ENCODE results near the gene TTC28. TPM values are rescaled to one million over a fixed set of nuclear protein-coding genes. Genes with fewer than 3 reads are reported as not detected.
"Not testable (repeated sequence)": the region's sequence is repeated elsewhere in the genome, so short reads cannot be mapped to it uniquely, and the experiment has no call there.

TTC28 gene
- polyA plus RNA-seq, 4 donors = 0.45 to 24.0 (median 3.7) TPM

DNA sequence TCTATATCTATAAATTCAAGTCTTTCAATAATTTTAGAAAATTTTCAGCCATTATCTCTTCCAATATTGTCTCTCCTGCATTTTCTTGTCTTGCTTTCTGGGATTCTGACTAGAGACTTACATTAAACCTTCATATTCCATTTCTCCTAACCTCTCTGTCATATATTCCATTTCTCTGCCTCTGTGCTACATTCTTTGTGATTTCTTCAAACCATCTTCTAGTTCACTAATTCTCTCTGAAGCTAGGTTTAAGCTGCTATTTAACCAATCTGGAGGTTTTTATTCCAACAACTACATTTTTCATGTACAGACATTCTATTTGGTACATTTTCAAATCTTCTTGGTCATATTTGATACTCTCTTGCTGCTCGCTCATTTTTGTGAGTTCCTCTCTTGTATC lies 122.5 kb downstream of the TTC28 start:
- no peak for FAIRE-seq
- Histone ChIP-seq H3K27ac (ENCODE audit: low read depth in 1 of 3, low read length in 2 of 3) (no peak overlapping the region), H3K36me3 (ENCODE audit: control insufficient read depth in 3 of 3, insufficient read depth in 2 of 3, low read depth in 1 of 3, low read length in 3 of 3) (no peaks in the 10 kb centered on the region), H3K9me3 (ENCODE audit: control insufficient read depth in 2 of 2, insufficient read depth in 1 of 2, low read depth in 1 of 2, low read length in 1 of 2) (peaks cover 0 to 9% of the 10 kb centered on the region in 2 donors), H3K27me3 (ENCODE audit: control insufficient read depth in 3 of 3, insufficient read depth in 3 of 3, low read length in 3 of 3) (no peaks in the 10 kb centered on the region), H3K4me3 (ENCODE audit: low read depth in 1 of 3, low read length in 3 of 3) (no peak overlapping the region), H3K4me1 (ENCODE audit: control insufficient read depth in 3 of 3, insufficient read depth in 2 of 3, low read depth in 1 of 3, low read length in 2 of 3) (no peaks in the 10 kb centered on the region)
- no peak for DNase-seq
- 92 to 100% (median 98%) methylated on average over 1 of the region's 1 CpG for WGBS, 3 donors

DNA sequence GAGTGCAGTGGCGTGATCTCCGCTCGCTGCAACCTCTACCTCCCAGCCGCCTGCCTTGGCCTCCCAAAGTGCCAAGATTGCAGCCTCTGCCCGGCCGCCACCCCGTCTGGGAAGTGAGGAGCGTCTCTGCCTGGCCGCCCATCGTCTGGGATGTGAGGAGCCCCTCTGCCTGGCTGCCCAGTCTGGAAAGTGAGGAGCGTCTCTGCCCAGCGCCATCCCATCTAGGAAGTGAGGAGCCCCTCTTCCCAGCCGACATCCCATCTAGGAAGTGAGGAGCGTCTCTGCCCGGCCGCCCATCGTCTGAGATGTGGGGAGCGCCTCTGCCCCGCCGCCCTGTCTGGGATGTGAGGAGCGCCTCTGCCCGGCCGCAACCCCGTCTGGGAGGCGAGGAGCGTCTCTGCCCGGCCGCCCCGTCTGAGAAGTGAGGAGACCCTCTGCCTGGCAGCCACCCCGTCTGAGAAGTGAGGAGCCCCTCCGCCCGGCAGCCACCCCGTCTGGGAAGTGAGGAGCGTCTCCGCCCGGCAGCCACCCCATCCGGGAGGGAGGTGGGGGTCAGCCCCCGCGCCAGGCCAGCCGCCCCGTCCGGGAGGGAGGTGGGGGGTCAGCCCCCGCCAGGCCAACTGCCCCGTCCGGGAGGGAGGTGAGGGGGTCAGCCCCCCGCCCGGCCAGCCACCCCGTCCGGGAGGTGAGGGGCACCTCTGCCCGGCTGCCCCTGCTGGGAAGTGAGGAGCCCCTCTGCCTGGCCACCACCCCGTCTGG lies 126.4 kb downstream of the TTC28 start:
- H3K4me1 ChIP-seq (ENCODE audit: control insufficient read depth in 3 of 3, insufficient read depth in 2 of 3, low read depth in 1 of 3, low read length in 2 of 3); H3K4me3 ChIP-seq (ENCODE audit: low read depth in 1 of 3, low read length in 3 of 3); H3K36me3 ChIP-seq (ENCODE audit: control insufficient read depth in 3 of 3, insufficient read depth in 2 of 3, low read depth in 1 of 3, low read length in 3 of 3); H3K27me3 ChIP-seq (ENCODE audit: control insufficient read depth in 3 of 3, insufficient read depth in 3 of 3, low read length in 3 of 3); H3K9me3 ChIP-seq (ENCODE audit: control insufficient read depth in 2 of 2, insufficient read depth in 1 of 2, low read depth in 1 of 2, low read length in 1 of 2); FAIRE-seq; DNase-seq; H3K27ac ChIP-seq (ENCODE audit: low read depth in 1 of 3, low read length in 2 of 3): not testable (repeated sequence)
- 96 to 97% (median 97%) methylated on average over 29 to 51 of the region's 51 CpGs for WGBS, 3 donors

DNA sequence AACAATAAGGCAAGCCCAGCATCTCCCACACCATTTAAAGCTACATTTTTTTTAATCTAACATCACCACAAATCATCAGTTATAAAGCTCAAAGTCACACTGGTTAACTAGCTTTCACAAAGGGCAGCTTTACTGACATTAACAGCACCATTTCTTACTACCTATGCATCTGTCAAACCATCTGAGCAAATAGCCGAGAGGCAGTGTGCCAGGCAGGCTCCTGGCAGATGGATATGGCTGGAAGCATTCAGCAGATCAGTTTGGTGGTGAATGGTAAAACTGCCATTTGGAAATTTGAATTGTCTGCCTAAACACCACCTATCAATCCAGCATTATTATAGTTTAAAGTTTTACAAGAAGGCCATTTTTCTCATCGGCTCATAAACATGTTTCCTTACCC lies 131.2 kb downstream of the TTC28 start:
- no peak overlapping the region for H3K4me3 ChIP-seq (ENCODE audit: low read depth in 1 of 3, low read length in 3 of 3)
- peaks cover 0 to 2% of the 10 kb centered on the region in 2 donors for H3K9me3 ChIP-seq (ENCODE audit: control insufficient read depth in 2 of 2, insufficient read depth in 1 of 2, low read depth in 1 of 2, low read length in 1 of 2)
- no peaks in the 10 kb centered on the region for H3K36me3 ChIP-seq (ENCODE audit: control insufficient read depth in 3 of 3, insufficient read depth in 2 of 3, low read depth in 1 of 3, low read length in 3 of 3)
- DNase-seq (no peak), FAIRE-seq (no peak)
- no peaks in the 10 kb centered on the region for H3K4me1 ChIP-seq (ENCODE audit: control insufficient read depth in 3 of 3, insufficient read depth in 2 of 3, low read depth in 1 of 3, low read length in 2 of 3)
- H3K27me3 ChIP-seq (ENCODE audit: control insufficient read depth in 3 of 3, insufficient read depth in 3 of 3, low read length in 3 of 3) = no peaks in the 10 kb centered on the region
- 83 to 98% (median 97%) methylated on average over 2 of the region's 2 CpGs for WGBS, 3 donors
- H3K27ac ChIP-seq (ENCODE audit: low read depth in 1 of 3, low read length in 2 of 3) = no peak overlapping the region

GRCh38 chr22:28547132-28547842 lies 132.4 kb downstream of the TTC28 start:
- H3K27me3 ChIP-seq (ENCODE audit: control insufficient read depth in 3 of 3, insufficient read depth in 3 of 3, low read length in 3 of 3) = no peaks in the 10 kb centered on the region
- peaks cover 0 to 4% of the 10 kb centered on the region in 2 donors for H3K9me3 ChIP-seq (ENCODE audit: control insufficient read depth in 2 of 2, insufficient read depth in 1 of 2, low read depth in 1 of 2, low read length in 1 of 2)
- no peaks in the 10 kb centered on the region for H3K4me1 ChIP-seq (ENCODE audit: control insufficient read depth in 3 of 3, insufficient read depth in 2 of 3, low read depth in 1 of 3, low read length in 2 of 3)
- WGBS, 3 donors = 65 to 92% (median 89%) methylated on average over 4 of the region's 4 CpGs
- H3K36me3 ChIP-seq (ENCODE audit: control insufficient read depth in 3 of 3, insufficient read depth in 2 of 3, low read depth in 1 of 3, low read length in 3 of 3) = no peaks in the 10 kb centered on the region
- H3K27ac ChIP-seq (ENCODE audit: low read depth in 1 of 3, low read length in 2 of 3) = no peak overlapping the region
- no peak overlapping the region for H3K4me3 ChIP-seq (ENCODE audit: low read depth in 1 of 3, low read length in 3 of 3)
- DNase-seq (no peak), FAIRE-seq (no peak)

DNA sequence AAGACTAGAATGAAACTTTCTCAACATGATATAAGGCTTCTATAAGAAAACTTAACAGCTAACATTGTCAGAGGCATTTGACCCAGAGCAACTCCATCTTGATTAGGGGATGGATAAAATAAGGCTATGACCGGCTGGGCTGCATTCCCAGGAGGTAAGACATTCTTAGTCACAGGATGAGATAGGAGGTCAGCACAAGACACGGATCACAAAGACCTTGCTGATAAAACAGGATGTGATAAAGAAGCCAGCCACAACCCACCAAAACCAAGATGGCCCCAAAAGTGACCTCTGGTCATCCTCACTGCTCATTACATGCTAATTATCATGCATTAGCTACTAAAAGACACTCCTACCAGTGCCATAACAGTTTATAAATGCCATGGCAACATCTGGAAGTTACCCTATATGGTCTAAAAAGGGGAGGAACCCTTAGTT lies 135.2 kb downstream of the TTC28 start:
- no peak overlapping the region for H3K27ac ChIP-seq (ENCODE audit: low read depth in 1 of 3, low read length in 2 of 3)
- FAIRE-seq (no peak), DNase-seq (no peak)
- H3K4me3 ChIP-seq (ENCODE audit: low read depth in 1 of 3, low read length in 3 of 3) = no peak overlapping the region
- H3K9me3 ChIP-seq (ENCODE audit: control insufficient read depth in 2 of 2, insufficient read depth in 1 of 2, low read depth in 1 of 2, low read length in 1 of 2) = peaks cover 0 to 4% of the 10 kb centered on the region in 2 donors
- 69 to 83% (median 77%) methylated on average over 2 of the region's 2 CpGs for WGBS, 3 donors
- H3K36me3 ChIP-seq (ENCODE audit: control insufficient read depth in 3 of 3, insufficient read depth in 2 of 3, low read depth in 1 of 3, low read length in 3 of 3) = no peaks in the 10 kb centered on the region
- H3K4me1 ChIP-seq (ENCODE audit: control insufficient read depth in 3 of 3, insufficient read depth in 2 of 3, low read depth in 1 of 3, low read length in 2 of 3) = no peaks in the 10 kb centered on the region
- H3K27me3 ChIP-seq (ENCODE audit: control insufficient read depth in 3 of 3, insufficient read depth in 3 of 3, low read length in 3 of 3) = no peaks in the 10 kb centered on the region

DNA sequence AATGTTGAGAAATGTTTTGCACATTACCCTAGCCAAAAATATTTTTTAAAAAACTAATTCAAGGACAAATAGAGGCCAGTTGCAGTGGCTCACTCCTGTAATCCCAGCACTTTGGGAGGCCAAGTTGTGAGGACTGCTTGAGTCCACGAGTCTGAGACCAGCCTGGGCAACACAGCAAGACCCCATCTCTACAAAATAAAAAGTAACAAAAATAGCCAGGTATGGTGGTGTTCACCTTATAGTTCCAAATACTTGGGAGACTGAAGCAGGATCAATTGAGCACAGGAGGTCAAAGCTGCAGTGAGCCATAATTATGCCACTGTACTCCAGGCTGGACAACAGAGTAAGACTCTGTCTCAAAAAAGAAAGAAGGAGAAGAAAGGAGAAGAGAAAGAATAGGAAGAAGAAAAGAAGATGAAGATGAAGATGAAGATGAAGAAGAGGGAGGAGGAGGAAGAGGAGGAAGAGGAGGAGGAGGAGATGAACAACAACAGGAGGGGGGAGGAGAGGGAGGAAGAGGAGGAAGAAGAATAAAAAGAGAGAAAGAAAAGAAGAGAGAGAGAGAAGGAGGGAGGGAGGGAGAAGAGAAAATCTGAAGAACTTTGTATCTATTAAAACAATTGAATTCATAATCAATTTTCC lies 136.5 kb downstream of the TTC28 start:
- H3K27me3 ChIP-seq (ENCODE audit: control insufficient read depth in 3 of 3, insufficient read depth in 3 of 3, low read length in 3 of 3) = no peaks in the 10 kb centered on the region
- H3K36me3 ChIP-seq (ENCODE audit: control insufficient read depth in 3 of 3, insufficient read depth in 2 of 3, low read depth in 1 of 3, low read length in 3 of 3) = no peaks in the 10 kb centered on the region
- no peak for FAIRE-seq
- no peak overlapping the region for H3K27ac ChIP-seq (ENCODE audit: low read depth in 1 of 3, low read length in 2 of 3)
- 76 to 81% (median 80%) methylated on average over 1 of the region's 1 CpG for WGBS, 3 donors
- no peaks in the 10 kb centered on the region for H3K4me1 ChIP-seq (ENCODE audit: control insufficient read depth in 3 of 3, insufficient read depth in 2 of 3, low read depth in 1 of 3, low read length in 2 of 3)
- peaks cover 0 to 4% of the 10 kb centered on the region in 2 donors for H3K9me3 ChIP-seq (ENCODE audit: control insufficient read depth in 2 of 2, insufficient read depth in 1 of 2, low read depth in 1 of 2, low read length in 1 of 2)
- DNase-seq = no peak
- no peak overlapping the region for H3K4me3 ChIP-seq (ENCODE audit: low read depth in 1 of 3, low read length in 3 of 3)

DNA sequence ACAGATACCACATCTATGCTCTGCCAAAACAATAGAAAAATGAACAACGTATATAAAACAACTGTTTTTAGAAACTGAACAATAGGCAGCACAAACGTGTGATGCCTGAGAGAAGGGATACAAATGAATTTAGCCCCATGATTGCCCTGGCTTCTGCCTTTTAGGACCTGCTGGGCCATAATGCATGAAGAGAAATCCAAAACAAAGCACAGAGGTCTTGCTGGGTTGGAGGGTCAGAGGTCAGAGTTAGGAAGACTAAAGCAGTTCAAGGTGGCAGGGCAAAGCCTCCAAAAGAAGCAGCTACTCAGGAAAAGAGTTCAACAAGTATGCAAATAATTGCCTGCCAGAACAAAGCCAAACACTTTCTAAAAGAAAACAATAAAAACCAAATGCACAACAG lies 138.5 kb downstream of the TTC28 start:
- DNase-seq = no peak
- Histone ChIP-seq H3K27me3 (ENCODE audit: control insufficient read depth in 3 of 3, insufficient read depth in 3 of 3, low read length in 3 of 3) (no peaks in the 10 kb centered on the region), H3K4me1 (ENCODE audit: control insufficient read depth in 3 of 3, insufficient read depth in 2 of 3, low read depth in 1 of 3, low read length in 2 of 3) (no peaks in the 10 kb centered on the region), H3K27ac (ENCODE audit: low read depth in 1 of 3, low read length in 2 of 3) (no peak overlapping the region), H3K36me3 (ENCODE audit: control insufficient read depth in 3 of 3, insufficient read depth in 2 of 3, low read depth in 1 of 3, low read length in 3 of 3) (no peaks in the 10 kb centered on the region), H3K9me3 (ENCODE audit: control insufficient read depth in 2 of 2, insufficient read depth in 1 of 2, low read depth in 1 of 2, low read length in 1 of 2) (peaks cover 0 to 4% of the 10 kb centered on the region in 2 donors), H3K4me3 (ENCODE audit: low read depth in 1 of 3, low read length in 3 of 3) (no peak overlapping the region)
- FAIRE-seq = no peak
- 68 to 72% (median 68%) methylated on average over 2 of the region's 2 CpGs for WGBS, 3 donors

DNA sequence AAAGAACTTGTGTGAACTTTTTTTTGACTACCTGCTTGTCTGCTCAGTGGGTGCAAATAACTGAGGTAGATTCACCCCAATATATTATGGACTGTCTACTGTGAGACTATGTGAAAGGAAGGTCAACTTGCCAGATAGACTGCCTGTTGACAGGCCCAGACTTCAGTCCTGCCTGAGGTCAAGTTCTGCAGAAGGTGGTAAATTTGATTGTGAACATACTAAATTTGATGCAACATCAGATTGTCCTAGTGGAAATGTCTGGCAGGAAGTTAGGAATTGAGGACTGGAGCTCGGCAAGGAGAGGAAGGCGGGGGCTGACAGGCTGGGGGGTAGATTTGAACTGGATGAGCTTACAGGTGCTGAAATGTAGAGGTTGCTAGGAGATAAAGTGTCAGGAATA lies 140.7 kb downstream of the TTC28 start:
- H3K9me3 ChIP-seq (ENCODE audit: control insufficient read depth in 2 of 2, insufficient read depth in 1 of 2, low read depth in 1 of 2, low read length in 1 of 2) = peaks cover 0 to 9% of the 10 kb centered on the region in 2 donors
- H3K27me3 ChIP-seq (ENCODE audit: control insufficient read depth in 3 of 3, insufficient read depth in 3 of 3, low read length in 3 of 3) = no peaks in the 10 kb centered on the region
- 87 to 93% (median 88%) methylated on average over 2 of the region's 2 CpGs for WGBS, 3 donors
- no peak overlapping the region for H3K27ac ChIP-seq (ENCODE audit: low read depth in 1 of 3, low read length in 2 of 3)
- H3K4me3 ChIP-seq (ENCODE audit: low read depth in 1 of 3, low read length in 3 of 3) = no peak overlapping the region
- FAIRE-seq = no peak
- DNase-seq = no peak
- no peaks in the 10 kb centered on the region for H3K4me1 ChIP-seq (ENCODE audit: control insufficient read depth in 3 of 3, insufficient read depth in 2 of 3, low read depth in 1 of 3, low read length in 2 of 3)
- H3K36me3 ChIP-seq (ENCODE audit: control insufficient read depth in 3 of 3, insufficient read depth in 2 of 3, low read depth in 1 of 3, low read length in 3 of 3) = no peaks in the 10 kb centered on the region

Measured in small intestine (tissue), 7 donors.